Measurements from ENCODE around the gene OTOP3.

DNA sequence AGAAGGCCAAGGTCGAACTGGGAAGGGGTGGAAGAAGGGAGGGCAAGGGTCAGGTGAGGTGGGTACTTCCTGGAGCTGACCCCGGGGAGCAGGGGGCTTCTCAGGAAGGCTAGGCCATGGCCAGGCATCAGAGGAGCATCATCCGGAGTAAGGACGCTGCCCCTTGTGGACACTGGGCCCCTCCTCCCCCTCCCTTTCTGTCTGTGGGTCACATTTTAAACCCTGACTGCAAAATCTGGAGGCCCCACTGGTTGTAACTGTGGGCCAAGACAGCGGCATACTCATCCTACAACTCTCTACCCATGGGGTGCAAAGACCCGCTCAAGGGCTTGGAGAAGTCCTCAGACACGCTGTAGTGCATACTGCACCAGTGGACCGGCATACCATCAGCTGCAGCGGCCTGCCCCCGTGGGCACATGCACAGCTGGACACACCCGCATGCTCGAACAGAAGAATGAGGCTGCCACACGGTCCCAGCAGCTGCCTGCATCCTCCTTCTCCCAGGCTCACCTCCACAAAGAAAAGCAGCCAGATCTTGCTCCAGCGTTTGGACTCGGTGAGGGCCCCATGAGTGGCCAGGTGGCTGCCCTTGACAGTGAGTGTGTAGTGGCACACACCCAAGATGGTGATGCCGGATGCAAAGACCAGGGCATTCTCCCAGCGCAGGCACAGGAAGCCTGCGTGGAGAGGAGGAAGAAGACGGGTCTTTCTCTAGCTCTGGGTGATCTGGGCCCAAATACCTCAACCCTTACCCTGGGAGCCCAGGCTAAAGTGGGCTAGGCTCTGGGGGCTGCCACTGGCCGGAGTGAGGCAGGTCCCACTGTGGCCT, 43.5 kb upstream of the OTOP3 start:
- TF ChIP-seq, protein P1, sequence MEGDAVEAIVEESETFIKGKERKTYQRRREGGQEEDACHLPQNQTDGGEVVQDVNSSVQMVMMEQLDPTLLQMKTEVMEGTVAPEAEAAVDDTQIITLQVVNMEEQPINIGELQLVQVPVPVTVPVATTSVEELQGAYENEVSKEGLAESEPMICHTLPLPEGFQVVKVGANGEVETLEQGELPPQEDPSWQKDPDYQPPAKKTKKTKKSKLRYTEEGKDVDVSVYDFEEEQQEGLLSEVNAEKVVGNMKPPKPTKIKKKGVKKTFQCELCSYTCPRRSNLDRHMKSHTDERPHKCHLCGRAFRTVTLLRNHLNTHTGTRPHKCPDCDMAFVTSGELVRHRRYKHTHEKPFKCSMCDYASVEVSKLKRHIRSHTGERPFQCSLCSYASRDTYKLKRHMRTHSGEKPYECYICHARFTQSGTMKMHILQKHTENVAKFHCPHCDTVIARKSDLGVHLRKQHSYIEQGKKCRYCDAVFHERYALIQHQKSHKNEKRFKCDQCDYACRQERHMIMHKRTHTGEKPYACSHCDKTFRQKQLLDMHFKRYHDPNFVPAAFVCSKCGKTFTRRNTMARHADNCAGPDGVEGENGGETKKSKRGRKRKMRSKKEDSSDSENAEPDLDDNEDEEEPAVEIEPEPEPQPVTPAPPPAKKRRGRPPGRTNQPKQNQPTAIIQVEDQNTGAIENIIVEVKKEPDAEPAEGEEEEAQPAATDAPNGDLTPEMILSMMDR (IDR thresholded peaks at IDR 0.05), result no peak
- TF ChIP-seq EP300 (IDR thresholded peaks at IDR 0.05), result no peak
- no peak for TF ChIP-seq POLR2A (IDR thresholded peaks at IDR 0.05)
- no peak for TF ChIP-seq POLR2AphosphoS5 (IDR thresholded peaks at IDR 0.05)
